ENCODE results near the gene GNAZ. TPM values are rescaled to one million over a fixed set of nuclear protein-coding genes. Genes with fewer than 3 reads are reported as not detected.
A peak's percentile ranks its signal among the peaks of the same experiment; 100 is the strongest.

GNAZ gene
- total and polyA plus RNA-seq, 12 donors, result 1.3 to 4.2 (median 2.3) TPM

DNA sequence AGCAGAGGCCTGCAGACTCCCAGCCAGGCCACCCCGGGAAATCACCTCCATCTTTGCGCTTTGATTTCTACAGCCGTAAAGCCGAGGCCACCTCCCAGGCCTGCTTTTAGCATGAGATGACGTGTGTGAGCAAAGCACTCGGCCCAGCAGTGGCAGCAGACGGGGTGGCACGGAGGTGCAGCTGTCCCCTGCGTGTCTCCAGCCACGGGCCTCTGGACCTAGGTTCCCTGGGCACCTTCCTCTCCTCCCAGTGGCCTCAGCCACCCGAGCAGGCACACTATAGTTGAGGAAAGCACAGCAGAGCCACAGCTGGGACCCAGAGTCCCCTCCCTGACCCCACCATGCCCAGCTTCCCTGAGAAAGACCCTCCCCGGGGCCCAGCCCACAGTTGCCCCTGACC, 15.9 kb downstream of the GNAZ start:
- intact Hi-C loops (cut with DNase I), result loop anchor here in 1 of 10 donors (10.0 kb wide), 1 partner anchor 51 kb away; no protein-coding TSS in a partner anchor
- no peaks in the 10 kb centered on the region for H3K36me3 ChIP-seq
- no peak for DNase-seq
- H3K4me1 ChIP-seq, result no peaks in the 10 kb centered on the region
- no peak overlapping the region for H3K27ac ChIP-seq
- H3K27me3 ChIP-seq, result no peaks in the 10 kb centered on the region
- H3K4me3 ChIP-seq, result no peak overlapping the region
- TF ChIP-seq, protein P1, sequence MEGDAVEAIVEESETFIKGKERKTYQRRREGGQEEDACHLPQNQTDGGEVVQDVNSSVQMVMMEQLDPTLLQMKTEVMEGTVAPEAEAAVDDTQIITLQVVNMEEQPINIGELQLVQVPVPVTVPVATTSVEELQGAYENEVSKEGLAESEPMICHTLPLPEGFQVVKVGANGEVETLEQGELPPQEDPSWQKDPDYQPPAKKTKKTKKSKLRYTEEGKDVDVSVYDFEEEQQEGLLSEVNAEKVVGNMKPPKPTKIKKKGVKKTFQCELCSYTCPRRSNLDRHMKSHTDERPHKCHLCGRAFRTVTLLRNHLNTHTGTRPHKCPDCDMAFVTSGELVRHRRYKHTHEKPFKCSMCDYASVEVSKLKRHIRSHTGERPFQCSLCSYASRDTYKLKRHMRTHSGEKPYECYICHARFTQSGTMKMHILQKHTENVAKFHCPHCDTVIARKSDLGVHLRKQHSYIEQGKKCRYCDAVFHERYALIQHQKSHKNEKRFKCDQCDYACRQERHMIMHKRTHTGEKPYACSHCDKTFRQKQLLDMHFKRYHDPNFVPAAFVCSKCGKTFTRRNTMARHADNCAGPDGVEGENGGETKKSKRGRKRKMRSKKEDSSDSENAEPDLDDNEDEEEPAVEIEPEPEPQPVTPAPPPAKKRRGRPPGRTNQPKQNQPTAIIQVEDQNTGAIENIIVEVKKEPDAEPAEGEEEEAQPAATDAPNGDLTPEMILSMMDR (IDR thresholded peaks at IDR 0.05), result no peak
- no peak for ATAC-seq
- 88 to 90% methylated on average over 12 of the region's 12 CpGs for WGBS, 2 donors
- no peaks in the 10 kb centered on the region for H3K9me3 ChIP-seq

DNA sequence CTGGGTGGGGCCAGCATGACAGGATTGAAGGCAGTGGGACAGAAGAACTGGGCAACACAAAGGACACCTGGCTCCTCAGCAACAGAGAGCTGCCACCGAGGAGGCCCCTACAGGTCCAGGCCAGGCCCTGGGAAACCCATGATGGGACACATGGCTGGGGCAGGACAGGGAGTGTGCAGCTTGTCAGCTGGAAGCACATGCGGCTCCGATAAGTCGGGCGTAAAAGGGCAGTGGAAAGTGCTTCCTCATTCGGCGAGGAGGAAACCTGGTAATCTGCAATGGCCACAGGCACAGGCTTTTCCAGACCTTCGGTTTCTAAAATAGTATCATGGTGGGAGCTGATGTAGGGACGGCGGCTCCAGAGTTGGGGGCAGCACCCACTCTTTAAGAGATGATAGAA, 16.5 kb downstream of the GNAZ start:
- DNase-seq, result no peak
- H3K4me1 ChIP-seq, result no peaks in the 10 kb centered on the region
- intact Hi-C loops (cut with DNase I), result loop anchor here in 1 of 10 donors (10.0 kb wide), 1 partner anchor 52 kb away; no protein-coding TSS in a partner anchor
- H3K27ac ChIP-seq, result no peak overlapping the region
- H3K27me3 ChIP-seq, result no peaks in the 10 kb centered on the region
- ATAC-seq, result peak in 4 of 8 donors; percentile 16 to 49 (median 33)
- no peaks in the 10 kb centered on the region for H3K36me3 ChIP-seq
- no peaks in the 10 kb centered on the region for H3K9me3 ChIP-seq
- no peak overlapping the region for H3K4me3 ChIP-seq
- WGBS, 2 donors, result 75 to 78% methylated on average over 10 of the region's 10 CpGs
- TF ChIP-seq, protein P1 (IDR thresholded peaks at IDR 0.05), result no peak

DNA sequence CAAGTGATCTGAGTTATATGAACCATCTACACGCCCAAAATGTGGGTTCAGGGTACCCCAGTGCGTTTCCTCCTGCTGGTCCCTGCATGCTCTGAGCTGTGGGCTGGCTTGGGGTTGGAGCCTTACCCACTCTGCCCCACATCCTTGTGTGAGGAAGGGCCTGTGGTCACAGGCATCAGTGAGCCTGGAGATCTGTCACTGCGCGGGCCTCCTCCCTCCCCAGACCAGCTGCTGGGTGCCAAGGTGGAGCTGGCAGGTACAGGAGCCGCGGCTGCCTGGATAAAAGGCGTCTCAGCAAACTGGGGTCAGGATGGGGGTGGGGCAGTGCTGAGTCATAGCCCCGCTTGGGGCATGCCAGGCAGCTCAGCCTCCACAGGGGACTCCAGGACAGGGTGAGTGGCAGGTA, 17.9 kb downstream of the GNAZ start:
- TF ChIP-seq, protein P1 (IDR thresholded peaks at IDR 0.05), result no peak
- no peaks in the 10 kb centered on the region for H3K27me3 ChIP-seq
- no peak overlapping the region for H3K27ac ChIP-seq
- intact Hi-C loops (cut with DNase I), result loop anchor here in 1 of 10 donors (10.0 kb wide), 1 partner anchor 53 kb away; no protein-coding TSS in a partner anchor
- no peak overlapping the region for H3K4me3 ChIP-seq
- H3K36me3 ChIP-seq, result no peaks in the 10 kb centered on the region
- H3K9me3 ChIP-seq, result no peaks in the 10 kb centered on the region
- WGBS, 2 donors, result 89 to 95% methylated on average over 8 of the region's 8 CpGs
- H3K4me1 ChIP-seq, result no peaks in the 10 kb centered on the region
- no peak for DNase-seq
- no peak for ATAC-seq

DNA sequence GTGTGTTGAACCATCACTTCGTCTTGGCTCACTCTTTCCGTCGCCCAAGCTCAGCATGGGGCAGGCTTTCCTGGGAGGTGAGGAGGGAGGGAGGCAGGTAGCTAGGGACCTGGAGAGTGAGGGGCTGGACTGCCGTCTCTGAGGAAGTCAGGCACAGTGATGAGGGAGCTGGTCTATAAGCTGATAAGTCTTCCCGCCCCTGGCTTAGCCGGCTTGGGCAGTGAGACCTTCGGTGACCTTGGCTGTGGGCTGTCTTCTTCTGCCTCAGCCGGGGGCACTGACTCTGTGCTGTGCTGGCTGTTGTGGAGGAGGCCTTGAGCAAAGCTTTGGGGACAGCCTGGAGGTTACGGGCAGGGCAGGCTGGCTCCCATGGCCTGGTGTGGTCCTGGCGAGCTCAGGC, 18.7 kb downstream of the GNAZ start:
- no peak for ATAC-seq
- DNase-seq, result no peak
- no peaks in the 10 kb centered on the region for H3K9me3 ChIP-seq
- intact Hi-C loops (cut with DNase I), result loop anchor here in 1 of 10 donors (10.0 kb wide), 1 partner anchor 54 kb away; no protein-coding TSS in a partner anchor
- no peak overlapping the region for H3K4me3 ChIP-seq
- TF ChIP-seq, protein P1 (IDR thresholded peaks at IDR 0.05), result no peak
- no peaks in the 10 kb centered on the region for H3K4me1 ChIP-seq
- WGBS, 2 donors, result 91% methylated on average over 10 of the region's 10 CpGs
- no peaks in the 10 kb centered on the region for H3K36me3 ChIP-seq
- no peaks in the 10 kb centered on the region for H3K27me3 ChIP-seq
- no peak overlapping the region for H3K27ac ChIP-seq
